Heart left ventricle (tissue), 13 donors: ENCODE results near the gene TSPAN31.

ENCODE experiments used
- CTCF ChIP-seq, 12 donors: fragments of 200-600 bp; sonication (generic) in 4 of 12; IDR thresholded peaks; one replicate each; pipeline versions ENCODE4 v1.5.0 to v1.8.0; 2018 to 2022; ENCODE audit warnings: antibody characterized with exemption in 12 of 12, mild to moderate bottlenecking in 5 of 12
- POLR2A ChIP-seq, 2 donors: fragments of 450-650 bp; IDR thresholded peaks; one replicate each; pipeline ENCODE4 v1.6.1; 2017; ENCODE audit warnings: antibody characterized with exemption in 2 of 2, mild to moderate bottlenecking in 2 of 2, moderate library complexity in 2 of 2
- donor health status: ischemic (EF 13 %, LVEDD 7.1; RV severe dilation, severe dysfunction).
- donor health status: DM: no; HTN: yes; CAD: no.
- donor health status: DM: no; HTN: no; CAD: no.
- donor health status: ischemic (EF 25% LVEDD 6.9; RV normal size, moderate dysfunction).
- donor health status: ischemic (EF 25% LVEDD 5.7; RV mildly dilated, moderate dysfunction).
- donor health status: ischemic (EF 35%, LVEDD 5.7; RV mildly dilated, moderate dysfunction).
- donor health status: nonischemic (EF 11% LVEDD 7.7; RV severe dilation, severe dysfunction).
- donor health status: DM: yes; HTN: yes; CAD: no.
- donor health status: PGD.
- donor health status: ischemic (EF 29% LVEDD 5.4; RV normal size, mild dysfunction).
- donor health status: nonischemic (EF 23%, LVEDD 6.1; RV moderate dilation, normal function).

DNA sequence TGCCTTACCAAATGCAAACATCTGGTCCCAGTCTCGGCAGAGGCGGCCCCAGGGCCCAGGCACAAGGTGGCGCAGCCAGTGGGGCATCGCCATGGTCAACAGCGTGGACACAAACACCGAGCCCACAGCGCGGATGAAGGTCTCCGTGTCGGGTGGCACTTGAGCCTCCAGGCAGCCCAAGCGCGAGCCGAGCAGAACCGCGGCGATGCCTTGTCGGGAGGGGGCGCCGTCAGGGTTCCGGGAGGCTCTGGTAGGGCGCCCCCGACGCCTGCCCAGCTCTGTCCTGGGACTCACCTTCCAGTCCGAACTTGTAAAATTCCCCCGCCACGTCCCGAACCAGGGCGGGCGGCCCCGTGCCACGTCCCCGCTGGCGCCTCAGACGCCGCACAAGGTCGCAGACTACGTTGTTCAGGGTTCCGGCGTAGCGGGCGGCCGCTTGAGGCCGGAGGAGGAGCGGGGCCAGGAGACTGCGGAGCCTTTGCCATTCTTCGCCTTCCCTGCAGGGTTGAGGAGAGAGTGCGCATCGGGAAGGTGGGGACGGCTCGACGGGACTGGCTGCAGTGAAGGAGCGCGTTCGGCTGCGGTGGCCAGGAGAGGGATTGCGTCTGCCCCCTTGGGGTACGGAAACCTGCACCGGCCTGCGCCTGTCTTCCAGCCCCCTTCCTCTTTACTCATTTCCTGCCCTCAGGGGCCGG is 20.3 kb downstream of the TSPAN31 start:
- TF ChIP-seq CTCF (IDR thresholded peaks at IDR 0.05) = peak in 7 of 12 donors; percentile 7 to 49 (median 31)
- no peak for TF ChIP-seq POLR2A (IDR thresholded peaks at IDR 0.05)
